ENCODE results near the gene CCR7. TPM values are rescaled to one million over a fixed set of nuclear protein-coding genes. Genes with fewer than 3 reads are reported as not detected.

The CCR7 gene
- total and polyA plus RNA-seq, 2 of the 8 experiments (the other 6 are each of a cell fraction or from before 2014, with no cell fraction given), result 0.12 to 0.17 TPM

DNA sequence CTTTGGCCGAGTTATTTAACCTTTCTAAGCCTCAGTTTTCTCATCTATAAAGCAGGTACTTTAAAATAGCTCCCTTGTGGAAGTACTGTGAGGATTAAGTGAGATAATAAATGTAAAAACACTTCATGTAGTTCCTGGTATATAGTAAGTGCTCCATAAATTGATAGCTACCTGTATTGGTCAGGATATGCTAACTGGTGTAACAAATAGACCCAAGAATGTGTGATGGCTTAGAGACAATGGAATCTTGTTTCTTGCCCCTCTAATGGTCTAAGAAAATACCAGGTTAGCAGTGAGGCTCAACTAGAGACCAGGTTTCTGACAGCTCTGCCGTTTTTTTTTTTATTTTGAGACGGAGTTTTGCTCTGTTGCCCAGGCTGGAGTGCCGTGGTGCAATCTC, 29.8 kb downstream of the CCR7 start:
- Histone ChIP-seq H2BK5ac (ENCODE audit: low read depth, low read length) (no peak overlapping the region), H4K20me1 (replicated peaks in 1 of 2; ENCODE audit: control insufficient read depth in 1 of 2, insufficient read depth in 2 of 2, low read length in 2 of 2) (no peaks in the 10 kb centered on the region), H4K8ac (ENCODE audit: extremely low read depth, insufficient read depth, low read length) (no peak overlapping the region), H3K36me3 (ENCODE audit: control insufficient read depth in 2 of 4, insufficient read depth in 4 of 4, low read length in 3 of 4) (no peaks in the 10 kb centered on the region), H2BK15ac (ENCODE audit: low read length) (no peak overlapping the region), H3K18ac (ENCODE audit: extremely low read depth, low read length) (no peak overlapping the region), H3K4me1 (replicated peaks in 1 of 4; ENCODE audit: control insufficient read depth in 3 of 4, insufficient read depth in 4 of 4, low read length in 3 of 4) (peaks cover 0 to 8% (median 3%) of the 10 kb centered on the region in 4 experiments; a peak in 2 of 7 replicates), H3K9ac (replicated peaks in 1 of 4; ENCODE audit: extremely low read depth in 1 of 4, low read depth in 3 of 4, low read length in 3 of 4) (no peak overlapping the region), H3K4ac (replicated peaks; ENCODE audit: insufficient read length, low read depth, low read length) (no peak overlapping the region), H3K56ac (replicated peaks; ENCODE audit: insufficient read length, low read depth, low read length) (no peak overlapping the region), H3K4me3 (ENCODE audit: extremely low read depth in 1 of 4, insufficient read depth in 2 of 4, low read depth in 3 of 4, low read length in 4 of 4) (no peak overlapping the region), H3K23ac (ENCODE audit: insufficient read length) (no peak overlapping the region), H3K79me1 (ENCODE audit: low read depth, low read length) (no peaks in the 10 kb centered on the region), H3K14ac (ENCODE audit: insufficient read length) (no peak overlapping the region), H3K9me3 (ENCODE audit: insufficient read depth in 2 of 2, low read depth in 1 of 2, low read length in 1 of 2) (no peaks in the 10 kb centered on the region), H4K5ac (ENCODE audit: insufficient read length, low read depth, low read length) (no peak overlapping the region), H2BK12ac (ENCODE audit: low read depth, low read length) (no peak overlapping the region), H2BK120ac (replicated peaks; ENCODE audit: low read depth, low read length) (no peak overlapping the region), H3K27ac (ENCODE audit: low read depth, low read length) (no peak overlapping the region), H4K91ac (replicated peaks; ENCODE audit: insufficient read length, low read length) (no peak overlapping the region), H3K79me2 (ENCODE audit: control insufficient read depth in 1 of 2, insufficient read depth in 2 of 2, low read length in 2 of 2) (no peaks in the 10 kb centered on the region), H2AFZ (ENCODE audit: low read length) (no peak overlapping the region), H3K4me2 (ENCODE audit: insufficient read depth in 1 of 2, low read depth in 2 of 2, low read length in 2 of 2) (no peak overlapping the region), H3K27me3 (replicated peaks in 1 of 4; ENCODE audit: control insufficient read depth in 3 of 4, extremely low read depth in 1 of 4, insufficient read depth in 3 of 4, low read length in 3 of 4) (no peaks in the 10 kb centered on the region), H2BK20ac (ENCODE audit: low read length) (no peak overlapping the region), H2AK5ac (ENCODE audit: low read depth, low read length) (no peak overlapping the region), H3K23me2 (ENCODE audit: low read depth, low read length) (peaks cover 3% of the 10 kb centered on the region; the same call in 1 of the 2 replicates)
- POLR2A ChIA-PET (ENCODE audit: partially characterized antibody), result interaction anchor here (0.7 to 0.9 kb wide), 2 partner anchors 13 to 25 kb away, joined by 3 read pairs; no protein-coding TSS in a partner anchor
- WGBS, 2 experiments (ENCODE audit: extremely low coverage in 1 of 2, insufficient coverage in 1 of 2, insufficient read length in 1 of 2, insufficient replicate concordance in 2 of 2, low coverage in 1 of 2, low lambda C conversion rate in 2 of 2, missing lambda C conversion rate in 1 of 2), result 94% methylated on average over 4 of the region's 4 CpGs; no CpG with 5 or more reads in 1 of the 2 experiments
- no peak for DNase-seq (ENCODE audit: low read depth in 1 of 2, low spot score in 2 of 2)
- TF ChIP-seq ASH2L (IDR thresholded peaks at IDR 0.05; ENCODE audit: low read length) (no peak), BACH1 (IDR thresholded peaks at IDR 0.05; ENCODE audit: low read length) (no peak), CEBPB (IDR thresholded peaks at IDR 0.05; ENCODE audit: low read depth, low read length) (no peak), TAF7 (optimal IDR thresholded peaks at IDR 0.05; ENCODE audit: borderline replicate concordance, low read depth, low read length) (no peak), CBX5 (IDR thresholded peaks at IDR 0.05; ENCODE audit: low read depth, low read length) (no peak), KDM1A (IDR thresholded peaks at IDR 0.05; ENCODE audit: borderline replicate concordance, low read length) (no peak), SIX5 (IDR thresholded peaks at IDR 0.05; ENCODE audit: low read depth, low read length) (no peak), HDAC6 (IDR thresholded peaks at IDR 0.05; ENCODE audit: low read depth, low read length) (no peak), HDAC2 (IDR thresholded peaks at IDR 0.05; ENCODE audit: borderline replicate concordance in 1 of 2, low read depth in 2 of 2, low read length in 2 of 2) (no peak), CTBP2 (IDR thresholded peaks at IDR 0.05; ENCODE audit: borderline replicate concordance, insufficient read depth, insufficient read length, low read length) (no peak), YY1 (IDR thresholded peaks at IDR 0.05; ENCODE audit: low read depth, low read length) (no peak), NRF1 (IDR thresholded peaks at IDR 0.05; ENCODE audit: low read depth, low read length) (no peak), PHF8 (conservative IDR thresholded peaks at IDR 0.05; ENCODE audit: low read depth, low read length) (no peak), EGR1 (IDR thresholded peaks at IDR 0.05; ENCODE audit: borderline replicate concordance, low read depth, low read length) (no peak), CHD2 (IDR thresholded peaks at IDR 0.05; ENCODE audit: low read length) (no peak)
- CTCF ChIA-PET (ENCODE audit: partially characterized antibody), result interaction anchor here (0.8 to 19.4 kb wide), 18 partner anchors 9 to 1029 kb away, joined by 3 to 435 read pairs (median 15); partner anchors contain the start of genes IGFBP4, TNS4 and TOP2A
- no peak for FAIRE-seq
